Measurements from ENCODE around the gene GULP1. TPM values are rescaled to one million over a fixed set of nuclear protein-coding genes. Genes with fewer than 3 reads are reported as not detected.

Gene GULP1
- polyA plus RNA-seq, 4 donors: 55.8 to 64.3 (median 60.8) TPM

DNA sequence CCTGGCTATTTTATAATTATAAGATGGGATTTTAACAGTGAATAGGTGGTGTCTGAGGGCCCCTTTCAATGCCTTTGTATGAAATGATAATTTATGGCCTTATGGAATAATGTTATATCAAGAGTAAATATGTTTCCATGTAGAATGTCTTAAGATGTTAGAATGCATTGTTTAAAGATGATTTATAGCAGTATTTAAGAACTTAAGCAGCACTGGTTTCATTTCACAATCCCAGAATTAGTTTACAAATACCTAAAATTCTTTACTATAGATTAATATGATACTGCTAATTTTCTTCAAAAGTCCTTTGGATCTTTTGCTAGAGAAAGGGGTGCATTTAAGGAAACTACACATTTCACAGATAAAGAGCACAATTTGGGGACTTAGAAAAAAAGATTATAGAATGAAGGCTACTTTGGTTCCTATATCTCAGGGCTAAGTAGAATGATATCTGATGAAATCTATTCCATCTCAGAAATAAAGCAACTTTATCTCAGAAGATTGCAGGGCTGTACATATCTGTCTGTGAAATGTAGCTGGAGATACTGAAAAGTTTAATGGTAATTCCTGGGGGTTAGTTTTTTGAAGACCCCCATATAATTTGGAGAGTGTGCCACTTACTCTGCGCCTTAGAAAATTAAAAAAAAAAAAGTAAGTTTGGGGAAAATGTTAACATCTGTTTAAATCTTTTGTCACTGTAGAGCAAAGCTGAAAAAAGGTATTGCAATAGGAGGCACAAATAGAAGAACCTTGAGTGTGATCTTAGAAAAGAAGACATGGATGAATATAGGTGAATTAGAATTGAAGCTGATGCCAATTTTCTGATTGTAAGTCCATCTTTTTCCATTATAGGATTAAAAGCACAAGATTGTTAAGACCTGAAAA lies 123.4 kb downstream of the GULP1 start:
- DNase-seq (ENCODE audit: low read depth in 4 of 4, low spot score in 2 of 4): no peak

DNA sequence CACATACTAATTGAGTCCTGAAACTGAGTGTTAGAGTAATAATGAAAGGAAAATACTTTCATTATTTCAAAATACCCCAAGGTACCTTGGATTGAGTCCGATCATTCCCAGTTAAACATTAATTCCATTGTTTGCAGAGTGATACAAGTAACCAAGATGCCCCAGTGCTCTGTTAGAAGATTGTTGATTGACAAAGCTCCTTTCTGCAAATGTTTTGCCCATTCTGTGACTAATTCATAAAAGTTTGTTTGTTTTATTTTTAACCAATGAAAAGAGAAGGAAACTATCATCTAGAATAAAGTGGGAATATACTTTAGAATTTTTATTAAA lies 124.0 kb downstream of the GULP1 start:
- DNase-seq (ENCODE audit: low read depth in 4 of 4, low spot score in 2 of 4): no peak

DNA sequence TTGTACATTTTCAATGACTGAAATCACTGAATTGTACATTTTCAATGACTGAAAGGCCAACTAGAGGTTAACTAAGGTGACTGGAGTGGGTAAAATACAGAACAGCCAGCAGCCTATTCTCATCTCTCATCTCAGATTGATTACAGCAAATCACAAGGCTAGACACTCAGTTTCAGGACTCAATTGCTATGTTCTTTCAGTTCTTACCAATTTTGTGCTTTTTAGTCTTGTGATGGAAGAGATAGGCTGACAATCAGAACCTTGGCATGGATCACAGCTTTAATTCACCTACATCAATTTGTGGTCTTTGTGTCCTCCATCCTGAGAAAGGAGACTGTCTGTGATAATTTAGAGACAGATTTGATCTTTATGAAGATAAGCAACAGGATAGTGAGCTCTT lies 124.7 kb downstream of the GULP1 start:
- DNase-seq (ENCODE audit: low read depth in 4 of 4, low spot score in 2 of 4): no peak

DNA sequence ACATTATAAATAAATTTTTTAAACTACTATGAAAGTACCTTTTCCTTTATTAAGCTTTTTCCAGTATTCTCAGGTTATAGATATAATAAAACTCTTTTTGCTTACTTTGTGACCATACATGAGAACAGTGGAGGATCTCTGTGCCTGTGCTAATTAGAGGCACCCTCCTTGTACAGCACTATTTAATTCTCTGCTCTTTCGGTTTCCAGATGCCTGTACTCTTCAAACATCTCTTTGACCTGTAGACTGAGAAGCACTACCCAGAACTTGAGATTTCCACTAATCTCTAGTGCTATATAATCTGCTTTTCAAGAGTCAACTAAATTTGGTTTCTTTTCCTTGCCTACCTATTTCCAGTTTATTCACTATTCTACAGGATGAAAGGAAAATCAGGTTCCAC lies 131.1 kb downstream of the GULP1 start:
- DNase-seq (ENCODE audit: low read depth in 4 of 4, low spot score in 2 of 4): no peak

DNA sequence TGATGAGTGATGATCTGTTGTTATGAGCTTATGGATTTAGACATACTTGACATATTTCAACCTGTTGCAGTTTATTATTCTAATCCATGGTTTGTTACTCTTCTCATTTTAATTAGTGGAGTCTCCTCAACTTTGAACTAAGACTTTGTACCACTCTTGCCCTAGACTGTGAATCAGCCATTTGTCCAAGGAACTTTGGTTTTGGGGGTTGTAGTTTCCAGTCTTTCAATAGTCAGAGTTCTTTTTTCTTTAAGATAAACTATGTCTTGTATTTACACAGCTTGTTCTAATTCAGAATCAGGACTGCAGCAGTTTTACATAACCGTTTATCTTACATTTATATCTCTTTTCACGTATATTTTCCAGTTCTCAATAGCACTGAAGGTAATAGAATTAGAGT lies 133.6 kb downstream of the GULP1 start:
- DNase-seq (ENCODE audit: low read depth in 4 of 4, low spot score in 2 of 4): no peak

DNA sequence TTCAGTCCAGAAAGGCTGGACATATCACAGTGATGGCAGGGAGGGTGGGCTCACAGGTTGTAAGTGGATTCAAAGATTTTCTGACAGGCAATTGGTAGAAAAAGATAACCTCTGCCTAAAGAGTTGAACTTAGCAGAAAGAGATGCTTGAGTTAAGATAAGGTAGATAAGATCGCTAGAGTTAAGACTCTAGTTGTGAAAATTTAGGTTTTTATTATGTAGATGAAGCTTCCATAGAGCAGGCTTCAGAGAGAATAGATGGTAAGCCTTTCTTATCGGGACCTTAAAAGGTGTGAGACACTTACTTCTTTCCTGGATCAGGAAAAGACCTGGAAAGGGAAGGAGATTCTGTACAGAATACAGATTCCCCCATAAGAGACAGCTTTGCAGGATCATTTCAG lies 134.4 kb downstream of the GULP1 start:
- DNase-seq (ENCODE audit: low read depth in 4 of 4, low spot score in 2 of 4): no peak

DNA sequence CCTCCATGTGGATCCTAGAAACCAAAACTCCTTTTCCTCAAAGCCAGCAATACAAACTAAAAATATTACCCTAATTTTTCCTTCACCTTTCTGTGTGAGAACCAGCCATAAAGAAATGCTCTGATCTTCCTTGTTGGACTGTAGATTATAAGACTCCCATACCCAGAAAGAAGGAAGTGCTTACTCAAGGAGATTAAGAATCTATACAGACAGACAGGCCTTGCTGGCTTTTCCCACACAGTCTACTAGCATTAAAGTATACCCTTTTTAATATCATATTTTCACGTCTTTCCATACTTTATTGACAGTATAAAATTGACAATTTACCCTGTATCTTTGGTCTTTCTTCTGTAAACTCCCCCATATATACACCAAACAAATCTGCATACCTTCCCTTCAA lies 139.0 kb downstream of the GULP1 start:
- no peak for DNase-seq (ENCODE audit: low read depth in 4 of 4, low spot score in 2 of 4)

DNA sequence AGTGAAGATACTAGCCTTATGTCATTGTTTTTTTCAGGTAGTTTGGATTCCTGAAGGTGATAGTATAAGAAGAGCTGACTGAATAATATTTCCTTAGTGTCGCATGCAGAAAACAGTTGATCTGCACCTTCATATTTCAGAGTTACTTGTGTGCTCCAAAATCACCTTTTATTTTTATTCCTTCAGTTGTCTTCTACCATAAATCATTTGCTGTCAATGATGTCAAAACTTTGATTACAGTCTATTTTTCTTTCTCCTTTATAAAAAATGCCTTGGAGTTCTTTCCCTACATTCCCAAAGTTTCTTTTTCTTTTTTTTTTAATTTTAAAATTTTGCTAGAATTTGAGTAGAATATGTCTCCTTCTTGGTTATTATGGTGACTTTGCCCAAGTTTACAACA lies 142.3 kb downstream of the GULP1 start:
- DNase-seq (ENCODE audit: low read depth in 4 of 4, low spot score in 2 of 4): no peak

DNA sequence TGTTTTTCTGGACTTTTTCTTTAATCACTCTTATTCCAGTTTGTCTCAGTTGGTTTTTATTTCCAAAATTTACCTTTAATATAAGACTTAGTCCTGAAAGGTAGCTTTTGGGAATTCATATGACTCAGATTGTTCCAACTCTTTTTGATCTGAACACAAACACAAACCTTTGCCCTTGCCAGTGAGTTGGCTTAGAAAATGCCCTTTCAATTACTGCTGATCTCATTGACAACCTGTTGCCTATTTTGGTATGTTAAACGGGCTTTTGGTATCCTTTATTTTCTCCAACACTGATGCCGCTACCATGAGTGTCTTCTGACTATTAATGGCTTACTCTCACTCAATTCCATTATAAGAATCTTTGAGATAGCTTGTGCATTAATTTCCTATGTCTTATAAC lies 143.4 kb downstream of the GULP1 start:
- DNase-seq (ENCODE audit: low read depth in 4 of 4, low spot score in 2 of 4): no peak

DNA sequence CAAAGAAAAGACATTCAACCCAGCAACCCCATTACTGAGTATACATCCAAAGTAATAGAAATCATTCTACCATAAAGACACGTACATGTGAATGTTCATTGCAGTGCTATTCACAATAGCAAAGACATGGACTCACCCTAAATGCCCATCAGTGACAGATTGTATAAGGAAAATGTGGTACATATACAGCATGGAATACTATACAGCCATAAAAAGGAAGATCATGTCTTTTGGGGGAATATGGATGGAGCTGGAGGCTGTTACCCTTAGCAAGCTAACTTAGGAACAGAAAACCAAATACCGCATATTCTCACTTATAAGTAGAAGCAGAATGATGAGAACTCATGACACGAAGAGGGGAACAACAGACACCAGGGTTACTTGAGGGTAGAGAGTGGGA lies 145.9 kb downstream of the GULP1 start:
- no peak for DNase-seq (ENCODE audit: low read depth in 4 of 4, low spot score in 2 of 4)

DNA sequence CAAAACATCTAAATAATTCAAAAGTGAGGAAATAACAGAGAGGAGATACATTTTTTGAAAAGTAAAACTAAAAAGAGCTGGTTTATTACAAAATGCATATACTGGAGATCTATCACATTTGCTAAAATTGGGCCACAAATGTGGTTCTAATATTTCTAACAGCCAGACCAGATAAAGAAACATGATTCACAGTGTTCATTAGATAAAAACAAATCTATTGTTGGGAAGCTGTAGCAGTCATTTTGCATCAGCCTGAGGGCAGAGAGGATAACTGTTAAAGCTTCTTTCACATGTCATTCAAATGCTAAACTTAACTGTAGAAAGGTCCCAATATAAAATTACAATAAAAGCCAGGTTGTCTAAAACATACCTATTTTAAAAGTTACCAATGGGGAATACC lies 148.3 kb downstream of the GULP1 start:
- DNase-seq (ENCODE audit: low read depth in 4 of 4, low spot score in 2 of 4): no peak

DNA sequence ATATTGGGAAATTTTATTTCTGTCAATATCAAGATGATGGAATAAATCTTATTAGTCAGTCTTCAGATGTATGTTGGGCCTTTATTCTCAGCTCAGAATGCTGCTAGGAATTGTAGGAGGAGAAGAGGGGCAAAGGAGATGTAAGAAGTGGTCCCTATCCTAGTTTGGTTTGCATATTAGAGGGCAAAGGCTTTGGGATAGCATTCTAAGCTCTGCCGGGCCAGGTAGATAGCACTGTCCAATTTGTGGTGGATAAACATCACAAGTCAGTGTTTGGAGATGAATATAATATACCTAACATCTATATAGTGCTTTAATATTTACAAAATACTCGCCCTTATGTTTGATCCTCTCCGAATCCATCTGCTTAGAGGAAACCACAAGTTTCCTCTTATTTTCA lies 149.2 kb downstream of the GULP1 start:
- DNase-seq (ENCODE audit: low read depth in 4 of 4, low spot score in 2 of 4): no peak

DNA sequence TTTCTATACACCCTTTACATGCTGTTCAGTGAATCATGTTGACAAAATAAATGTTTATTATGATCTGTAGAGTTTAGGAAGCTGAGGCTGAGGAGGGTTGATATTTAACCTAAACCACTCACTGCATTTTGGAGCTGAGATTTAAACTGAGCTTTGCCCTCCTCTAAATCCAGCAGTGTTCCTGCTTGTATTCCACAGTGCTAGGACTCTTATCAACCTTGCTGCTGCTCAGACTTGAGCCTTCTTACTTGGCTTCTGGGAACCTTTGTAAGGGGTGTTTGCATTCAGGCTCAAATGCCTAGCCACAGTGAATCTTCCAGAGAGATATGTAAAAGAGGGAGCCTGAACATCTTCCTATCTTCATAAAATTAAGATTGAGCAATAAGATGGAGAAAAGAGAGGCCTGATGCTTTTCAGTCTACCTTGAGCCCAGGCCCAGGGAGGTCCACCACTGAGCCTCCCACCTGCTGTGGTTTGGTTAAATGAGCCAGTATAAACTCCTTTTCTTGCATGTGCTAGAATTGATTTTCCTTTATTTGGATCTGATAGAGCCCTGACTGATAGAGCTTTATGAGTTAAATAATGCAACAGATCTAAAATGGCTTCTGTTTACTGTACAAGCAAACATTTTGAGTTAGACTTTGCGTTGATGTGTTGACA lies 149.7 kb downstream of the GULP1 start:
- no peak for DNase-seq (ENCODE audit: low read depth in 4 of 4, low spot score in 2 of 4)

DNA sequence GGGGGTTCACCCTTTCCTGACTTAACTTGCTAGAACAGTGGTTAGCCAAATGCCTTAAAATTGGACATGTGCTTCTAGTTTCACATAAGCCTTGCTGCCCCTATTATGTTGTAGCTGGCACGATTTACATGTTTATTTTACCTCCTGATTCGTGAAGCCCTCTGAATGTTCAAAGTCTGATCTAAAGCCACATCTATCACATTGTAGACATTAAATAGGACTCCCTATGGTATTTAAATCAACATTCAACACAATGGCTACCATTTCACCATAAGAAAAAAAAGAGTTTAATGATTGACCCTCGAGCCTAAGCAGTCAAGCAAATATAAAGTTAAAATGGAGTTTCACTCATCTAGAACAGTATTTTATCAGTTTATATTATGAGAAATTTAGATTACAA lies 151.5 kb downstream of the GULP1 start:
- no peak for DNase-seq (ENCODE audit: low read depth in 4 of 4, low spot score in 2 of 4)

DNA sequence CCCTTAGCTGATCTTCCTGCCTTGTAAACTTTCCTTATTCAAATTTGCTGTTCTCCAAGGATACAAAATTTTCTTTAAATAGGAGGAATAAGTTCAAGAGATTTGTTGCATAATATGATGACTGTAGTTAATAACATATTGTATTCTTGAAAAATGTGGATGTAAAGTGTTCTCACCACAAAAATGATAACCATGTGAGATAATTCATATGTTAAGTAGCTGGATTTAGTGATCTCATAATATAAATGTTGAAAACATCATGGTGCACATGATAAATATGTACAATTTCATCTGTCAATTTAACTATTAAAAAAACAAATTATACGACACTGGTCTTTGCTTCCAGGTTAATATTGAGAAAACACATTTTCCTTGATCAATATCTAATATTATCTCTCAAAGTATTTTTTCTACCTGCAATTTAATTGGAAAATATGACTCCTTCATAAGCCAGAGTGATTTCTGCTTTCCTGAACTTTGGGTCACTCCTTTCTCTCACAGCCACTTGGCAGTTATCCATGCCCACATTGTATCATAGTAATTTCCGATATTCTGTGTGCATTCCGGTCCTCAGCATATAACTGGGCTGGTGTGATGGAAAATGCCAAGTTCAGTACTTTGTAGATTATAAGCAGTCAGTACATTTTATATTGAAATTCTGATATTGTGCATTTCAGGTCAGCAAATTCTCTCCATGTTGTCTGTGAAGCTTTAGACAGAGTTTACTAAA lies 152.6 kb downstream of the GULP1 start:
- no peak for DNase-seq (ENCODE audit: low read depth in 4 of 4, low spot score in 2 of 4)

DNA sequence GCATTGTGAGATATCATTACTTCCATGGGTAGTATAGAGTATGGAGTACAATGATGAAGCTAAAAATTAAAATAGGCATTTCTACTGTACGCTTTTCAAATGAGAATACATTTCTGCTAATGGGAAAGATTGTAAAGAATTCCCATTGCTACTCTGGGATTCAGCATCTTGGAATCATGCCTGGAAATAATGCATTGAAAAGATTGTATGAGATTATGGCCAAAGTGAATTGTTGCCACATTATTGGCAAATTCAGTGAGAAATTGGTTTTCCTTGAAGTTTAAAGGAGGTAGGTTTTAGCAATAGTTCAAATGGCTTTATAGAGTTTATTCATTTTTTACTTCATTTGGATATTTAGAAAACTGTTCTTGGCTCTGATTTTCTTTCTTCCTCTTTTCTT lies 157.9 kb downstream of the GULP1 start:
- DNase-seq (ENCODE audit: low read depth in 4 of 4, low spot score in 2 of 4): no peak

DNA sequence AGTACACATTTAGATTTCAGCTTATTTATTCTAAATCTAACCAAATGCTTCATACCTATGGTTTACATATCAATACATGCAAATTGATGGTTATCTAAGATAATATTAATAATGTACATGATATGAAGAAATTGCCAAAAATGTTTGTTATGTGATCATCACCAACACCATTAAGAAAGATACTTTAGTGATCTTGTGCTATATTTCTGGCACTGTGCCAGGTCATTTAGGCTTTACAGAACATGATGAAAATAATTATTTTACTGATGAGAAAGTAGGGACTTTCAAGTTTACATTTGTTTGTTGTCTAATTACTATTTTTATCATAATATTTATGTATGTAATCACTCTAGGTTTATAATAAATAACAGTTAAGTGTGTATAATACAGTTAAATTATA lies 158.3 kb downstream of the GULP1 start:
- DNase-seq (ENCODE audit: low read depth in 4 of 4, low spot score in 2 of 4): no peak

DNA sequence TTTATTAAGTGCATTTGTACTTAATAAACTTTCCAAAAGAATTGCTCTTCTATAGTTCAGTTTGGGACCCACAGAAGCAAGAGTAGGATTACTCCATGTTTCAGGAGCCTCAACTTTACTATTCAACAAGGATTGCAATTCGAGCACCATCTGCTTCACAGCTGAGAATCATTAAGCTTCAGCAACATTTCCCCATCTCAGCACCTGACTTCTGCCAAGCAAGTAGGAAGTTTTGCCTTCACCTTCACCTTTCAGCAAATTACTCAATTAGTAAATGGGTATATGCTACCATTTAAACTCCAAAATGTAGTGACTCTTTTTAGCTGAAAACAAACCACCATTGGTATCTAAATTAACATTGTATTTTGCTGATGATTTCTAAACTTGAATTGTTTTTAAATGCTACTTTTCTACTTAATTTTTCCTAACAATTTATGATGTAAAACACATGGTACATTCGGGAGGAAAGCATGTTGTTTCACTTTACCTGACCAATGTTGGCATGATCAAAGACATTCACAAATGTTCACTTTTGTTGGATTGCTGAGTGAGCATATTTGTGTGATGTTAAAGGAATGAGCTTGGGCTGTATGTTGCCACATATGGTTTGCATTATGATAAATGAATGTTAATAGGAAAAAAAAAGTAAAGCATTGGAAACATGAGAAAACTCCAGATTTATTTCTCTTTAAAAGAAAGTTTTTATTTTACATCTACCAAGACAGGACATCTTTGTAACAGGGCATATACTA lies 159.2 kb downstream of the GULP1 start:
- no peak for DNase-seq (ENCODE audit: low read depth in 4 of 4, low spot score in 2 of 4)

DNA sequence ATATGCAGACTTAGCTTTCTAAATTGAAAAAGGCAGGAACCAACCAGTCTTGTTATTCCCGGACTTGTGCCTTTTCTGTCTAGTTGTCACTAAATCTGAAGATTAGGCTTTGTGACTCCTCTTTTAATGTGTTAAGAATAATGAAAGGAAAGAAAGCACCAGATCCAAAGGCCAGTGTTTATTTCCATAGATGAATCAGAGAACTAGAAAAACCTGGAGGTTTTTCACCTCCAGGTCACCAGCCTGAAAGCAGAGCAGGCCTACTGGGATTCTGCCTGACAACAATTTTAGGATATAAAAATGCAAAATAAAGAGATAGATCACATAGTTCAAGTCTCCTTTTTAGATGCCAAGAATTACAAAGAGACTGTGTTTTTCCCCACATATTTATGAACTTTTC lies 160.4 kb downstream of the GULP1 start:
- no peak for DNase-seq (ENCODE audit: low read depth in 4 of 4, low spot score in 2 of 4)

DNA sequence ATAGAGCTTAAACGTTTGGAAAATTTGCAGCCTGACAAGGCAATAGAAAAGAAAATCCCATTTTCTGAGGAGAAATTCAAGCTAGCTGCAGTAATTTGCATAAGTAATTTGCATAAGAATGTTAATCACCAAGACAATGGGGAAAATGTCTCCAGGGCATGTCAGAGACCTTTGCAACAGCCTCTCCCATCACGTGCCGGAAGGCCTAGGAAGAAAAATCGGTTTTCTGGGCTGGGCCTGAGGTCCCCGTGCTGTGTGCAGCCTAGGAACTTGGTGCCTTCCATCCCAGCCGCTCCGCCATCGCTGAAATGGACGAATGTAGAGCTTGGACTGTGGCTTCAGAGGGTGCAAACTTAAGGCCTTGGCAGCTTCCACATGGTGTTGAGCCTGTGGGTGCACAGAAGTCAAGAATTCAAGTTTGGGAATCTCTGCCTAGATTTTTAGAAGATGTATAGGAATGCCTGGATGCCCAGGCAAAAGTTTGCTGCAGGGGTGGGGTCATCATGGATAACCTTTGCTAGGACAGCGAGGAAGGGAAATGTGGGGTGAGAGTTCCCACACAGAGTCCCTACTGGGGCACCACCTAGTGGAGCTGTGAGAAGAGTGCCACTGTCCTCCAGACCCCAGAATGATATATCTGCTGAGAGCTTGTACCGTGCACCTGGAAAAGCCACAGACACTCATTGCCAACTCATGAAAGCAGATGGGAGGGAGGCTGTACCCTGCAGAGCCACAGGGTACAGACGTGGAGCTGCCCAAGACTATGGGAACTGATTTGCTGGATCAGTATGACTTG lies 164.6 kb downstream of the GULP1 start:
- no peak for DNase-seq (ENCODE audit: low read depth in 4 of 4, low spot score in 2 of 4)
